ENCODE results near the gene ZNF777. TPM values are rescaled to one million over a fixed set of nuclear protein-coding genes. Genes with fewer than 3 reads are reported as not detected.
A peak's percentile ranks its signal among the peaks of the same experiment; 100 is the strongest.

Gene ZNF777
- total RNA-seq, 4 donors from 2014 or later = 5.4 to 11.8 (median 5.9) TPM

DNA sequence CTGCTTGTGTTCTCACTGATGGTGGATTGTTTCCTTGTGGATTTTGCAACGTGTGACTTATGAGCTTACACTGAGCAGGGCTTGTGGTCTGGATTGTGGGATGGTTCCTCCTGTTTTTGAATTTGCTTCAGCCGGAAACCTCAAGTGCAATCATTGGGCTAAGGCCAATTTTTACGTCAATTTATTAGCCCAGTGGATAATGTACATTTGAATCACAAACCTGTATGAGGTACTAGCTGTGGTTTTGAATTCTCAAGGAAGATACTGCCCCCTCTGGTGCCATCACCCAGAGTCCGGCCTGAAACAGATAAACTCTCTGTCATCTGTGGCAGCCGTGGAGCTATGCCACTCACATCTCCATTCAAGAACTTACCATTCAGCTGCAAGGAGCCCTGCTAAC is 7.3 kb upstream of the ZNF777 start:
- ATAC-seq (ENCODE audit: low FRiP score) = no peak
- no peak for DNase-seq (ENCODE audit: low spot score)
- TF ChIP-seq CTCF (IDR thresholded peaks at IDR 0.05) = no peak

DNA sequence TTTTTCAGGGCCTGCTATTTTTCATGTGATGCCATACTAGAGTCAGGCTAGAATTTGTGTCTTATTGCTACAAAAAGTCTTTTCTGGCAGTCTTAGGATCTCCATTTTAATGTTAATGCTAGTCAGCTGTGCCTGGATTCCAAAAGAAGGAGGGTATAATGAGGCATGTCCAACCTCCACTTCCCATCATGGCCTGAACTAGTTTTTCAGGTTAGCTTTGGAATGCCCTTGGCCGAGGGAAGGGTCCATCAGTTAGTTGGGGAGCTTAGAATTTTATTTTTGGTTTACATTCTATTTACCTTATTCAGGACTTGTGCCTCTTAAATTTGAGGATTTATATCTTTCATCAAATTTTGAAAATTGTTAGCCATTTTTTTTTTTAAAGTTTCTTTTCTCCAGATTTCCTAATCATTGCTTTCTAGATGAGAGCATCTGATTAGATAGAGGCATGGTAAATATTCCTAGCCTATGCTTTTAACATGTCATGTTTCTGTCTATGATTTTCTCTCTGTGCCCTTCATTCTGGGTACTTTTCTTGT is 6.5 kb upstream of the ZNF777 start:
- ATAC-seq (ENCODE audit: low FRiP score) (no peak), DNase-seq (ENCODE audit: low spot score) (no peak)
- no peak for TF ChIP-seq CTCF (IDR thresholded peaks at IDR 0.05)

- DNase-seq (ENCODE audit: low spot score) (no peak), ATAC-seq (ENCODE audit: low FRiP score) (no peak)
- no peak for TF ChIP-seq CTCF (IDR thresholded peaks at IDR 0.05)
Observed at GRCh38 chr7:149466364-149466763, 5.5 kb upstream of the ZNF777 start.

GRCh38 chr7:149463500-149464161 is 2.8 kb upstream of the ZNF777 start:
- DNase-seq (ENCODE audit: low spot score) = no peak
- TF ChIP-seq CTCF (IDR thresholded peaks at IDR 0.05) = no peak
- ATAC-seq (ENCODE audit: low FRiP score) = no peak

DNA sequence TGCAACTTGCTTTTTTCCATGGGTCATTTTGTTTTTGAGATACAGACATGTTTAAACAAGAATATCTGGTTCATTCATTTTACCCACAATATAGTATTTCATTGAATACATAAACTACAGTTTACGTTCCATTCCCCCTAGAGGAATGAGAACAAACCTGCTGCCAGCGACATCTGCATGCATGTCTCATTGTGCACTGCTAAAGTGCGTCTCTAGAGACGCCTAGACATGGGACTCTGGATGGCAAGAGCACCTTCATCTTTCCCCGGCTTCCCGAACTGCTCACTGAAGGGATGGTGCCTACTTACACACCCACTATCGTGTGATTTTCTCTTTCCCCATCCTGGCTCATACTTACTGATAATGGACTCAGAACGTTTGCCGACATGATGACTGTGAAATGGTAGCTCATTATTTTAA is 1.2 kb upstream of the ZNF777 start:
- ATAC-seq (ENCODE audit: low FRiP score) (no peak), DNase-seq (ENCODE audit: low spot score) (no peak)
- no peak for TF ChIP-seq CTCF (IDR thresholded peaks at IDR 0.05)

GRCh38 chr7:149459540-149460452 is 1.1 kb downstream of the ZNF777 start:
- ATAC-seq (ENCODE audit: low FRiP score) (peak; percentile 72), DNase-seq (ENCODE audit: low spot score) (no peak)
- no peak for TF ChIP-seq CTCF (IDR thresholded peaks at IDR 0.05)

Data from omental fat pad (tissue), 4 donors.